KMS-11 (cell line): ENCODE data around the gene FBXO21.

ENCODE experiments used
- H2AFZ ChIP-seq: fragments of 200-600 bp; sonication (generic); 2 replicates; pipeline ENCODE4 v1.6.1; 2016; ENCODE audit warnings: antibody characterized with exemption, mixed run types, low read depth
- H3K27ac ChIP-seq: fragments of 200-600 bp; sonication (generic); 2 replicates; pipeline ENCODE4 v1.6.1; 2016; ENCODE audit warnings: mild to moderate bottlenecking, mixed run types
- H3K27me3 ChIP-seq: fragments of 200-600 bp; sonication (generic); 2 replicates; pipeline ENCODE4 v1.6.1; 2017; ENCODE audit warnings: mild to moderate bottlenecking, low read depth, mixed run types, moderate library complexity; ENCODE audit not compliant: insufficient read depth
- H3K36me3 ChIP-seq: fragments of 200-600 bp; sonication (generic); 2 replicates; pipeline ENCODE4 v1.6.1; 2017; ENCODE audit warnings: mild to moderate bottlenecking, mixed run types; ENCODE audit not compliant: insufficient read depth
- H3K4me1 ChIP-seq: fragments of 200-600 bp; sonication (generic); 2 replicates; pipeline ENCODE4 v1.6.1; 2016; ENCODE audit warnings: mild to moderate bottlenecking, low read depth, mixed run types; ENCODE audit not compliant: poor library complexity, severe bottlenecking
- H3K4me2 ChIP-seq: fragments of 200-600 bp; sonication (generic); 2 replicates; pipeline ENCODE4 v1.7.0; 2016; ENCODE audit warnings: mild to moderate bottlenecking, mixed run types
- H3K4me3 ChIP-seq: fragments of 200-600 bp; sonication (generic); IDR thresholded peaks from 2 replicates; pipeline ENCODE4 v1.6.1; 2017; ENCODE audit warnings: low read depth, low read length, mixed read lengths; ENCODE audit not compliant: insufficient read depth
- H3K79me2 ChIP-seq: fragments of 200-600 bp; sonication (generic); 2 replicates; pipeline ENCODE4 v1.6.1; 2016; ENCODE audit warnings: low read depth, mixed run types; ENCODE audit not compliant: insufficient read depth
- H3K9ac ChIP-seq: fragments of 200-600 bp; sonication (generic); 2 replicates; pipeline ENCODE4 v1.6.1; 2016; ENCODE audit warnings: mild to moderate bottlenecking, mixed run types
- H4K20me1 ChIP-seq: fragments of 200-600 bp; sonication (generic); 2 replicates; pipeline ENCODE4 v1.6.1; 2016; ENCODE audit warnings: mild to moderate bottlenecking, mixed run types; ENCODE audit not compliant: insufficient read depth
- CTCF ChIP-seq: fragments of 200-600 bp; sonication (generic); conservative IDR thresholded peaks from 2 replicates; pipeline ENCODE4 v1.6.1; 2017; ENCODE audit warnings: low read depth, mild to moderate bottlenecking, antibody characterized with exemption, low read length, moderate library complexity, mixed read lengths

FBXO21 gene

GRCh38 chr12:117130801-117131200 lies 59.5 kb downstream of the FBXO21 start:
- Histone ChIP-seq H3K27me3 (no peaks in the 10 kb centered on the region), H3K4me1 (no peaks in the 10 kb centered on the region), H3K9ac (no peak overlapping the region), H3K27ac (no peak overlapping the region), H2AFZ (no peak overlapping the region), H3K4me2 (no peak overlapping the region), H3K4me3 (no peak overlapping the region), H4K20me1 (no peaks in the 10 kb centered on the region), H3K79me2 (no peaks in the 10 kb centered on the region), H3K36me3 (no peaks in the 10 kb centered on the region; the same call in 1 of the 2 replicates)
- no peak for TF ChIP-seq CTCF

GRCh38 chr12:117129391-117129790 lies 60.9 kb downstream of the FBXO21 start:
- Histone ChIP-seq H4K20me1 (no peaks in the 10 kb centered on the region), H3K4me3 (no peak overlapping the region), H3K27ac (no peak overlapping the region), H2AFZ (no peak overlapping the region), H3K9ac (no peak overlapping the region), H3K4me1 (no peaks in the 10 kb centered on the region), H3K36me3 (no peaks in the 10 kb centered on the region; the same call in 1 of the 2 replicates), H3K79me2 (no peaks in the 10 kb centered on the region), H3K27me3 (no peaks in the 10 kb centered on the region), H3K4me2 (no peak overlapping the region)
- no peak for TF ChIP-seq CTCF

GRCh38 chr12:117127933-117128823 lies 62.1 kb downstream of the FBXO21 start:
- H4K20me1 ChIP-seq = no peaks in the 10 kb centered on the region
- H3K4me1 ChIP-seq = no peaks in the 10 kb centered on the region
- no peak overlapping the region for H2AFZ ChIP-seq
- TF ChIP-seq CTCF = no peak
- no peaks in the 10 kb centered on the region for H3K79me2 ChIP-seq
- no peak overlapping the region for H3K4me3 ChIP-seq
- H3K4me2 ChIP-seq = no peak overlapping the region
- H3K9ac ChIP-seq = no peak overlapping the region
- H3K27me3 ChIP-seq = no peaks in the 10 kb centered on the region
- no peak overlapping the region for H3K27ac ChIP-seq
- H3K36me3 ChIP-seq = no peaks in the 10 kb centered on the region

- Histone ChIP-seq H3K27ac (no peak overlapping the region), H4K20me1 (no peaks in the 10 kb centered on the region), H3K79me2 (no peaks in the 10 kb centered on the region), H3K4me1 (no peaks in the 10 kb centered on the region), H2AFZ (no peak overlapping the region), H3K4me2 (no peak overlapping the region), H3K4me3 (no peak overlapping the region), H3K36me3 (no peaks in the 10 kb centered on the region), H3K27me3 (no peaks in the 10 kb centered on the region), H3K9ac (no peak overlapping the region)
- TF ChIP-seq CTCF = no peak
These were observed 63.9 kb downstream of the FBXO21 start for GRCh38 chr12:117126335-117126734.
